ENCODE data around the gene PRRT2.

- no peak for TF ChIP-seq CTCF (IDR thresholded peaks at IDR 0.05)
- no peak for TF ChIP-seq ZFX (IDR thresholded peaks at IDR 0.05; ENCODE audit: borderline replicate concordance)
Observed at GRCh38 chr16:29857133-29857760, 45.3 kb downstream of the PRRT2 start.

Data from 22Rv1 (cell line).